ENCODE data around the gene SERPINH1. TPM values are rescaled to one million over a fixed set of nuclear protein-coding genes. Genes with fewer than 3 reads are reported as not detected.

SERPINH1 gene
- total RNA-seq, 1 donor from 2014 or later, result 152 TPM

DNA sequence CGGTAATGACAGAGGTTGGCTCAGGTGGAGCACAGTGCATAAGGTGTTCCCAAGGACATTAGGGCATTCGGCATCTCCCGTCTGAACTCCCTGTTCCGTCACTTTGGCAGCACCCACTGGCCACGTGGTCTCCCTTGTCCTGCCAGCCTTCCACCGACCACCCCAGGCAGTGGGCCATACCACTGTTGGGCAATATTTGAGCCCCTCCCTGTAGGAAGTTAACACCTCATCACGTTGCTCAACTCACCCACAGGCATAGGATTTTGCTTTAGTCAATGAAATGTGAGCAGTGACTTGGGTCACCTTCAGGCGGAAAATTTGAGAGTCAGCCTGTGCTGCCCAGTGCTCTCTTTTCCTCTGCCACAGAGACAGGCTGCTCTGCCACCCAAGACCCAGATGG is 44.0 kb downstream of the SERPINH1 start:
- no peaks in the 10 kb centered on the region for H3K36me3 ChIP-seq
- DNase-seq, result no peak
- ATAC-seq, result no peak
- H3K4me1 ChIP-seq, result peaks cover 8% of the 10 kb centered on the region
- intact Hi-C loops (cut with DNase I), result no loop called here
- H3K27me3 ChIP-seq, result no peaks in the 10 kb centered on the region
- H3K4me3 ChIP-seq, result no peak overlapping the region
- H3K27ac ChIP-seq, result no peak overlapping the region
- TF ChIP-seq, protein P1, sequence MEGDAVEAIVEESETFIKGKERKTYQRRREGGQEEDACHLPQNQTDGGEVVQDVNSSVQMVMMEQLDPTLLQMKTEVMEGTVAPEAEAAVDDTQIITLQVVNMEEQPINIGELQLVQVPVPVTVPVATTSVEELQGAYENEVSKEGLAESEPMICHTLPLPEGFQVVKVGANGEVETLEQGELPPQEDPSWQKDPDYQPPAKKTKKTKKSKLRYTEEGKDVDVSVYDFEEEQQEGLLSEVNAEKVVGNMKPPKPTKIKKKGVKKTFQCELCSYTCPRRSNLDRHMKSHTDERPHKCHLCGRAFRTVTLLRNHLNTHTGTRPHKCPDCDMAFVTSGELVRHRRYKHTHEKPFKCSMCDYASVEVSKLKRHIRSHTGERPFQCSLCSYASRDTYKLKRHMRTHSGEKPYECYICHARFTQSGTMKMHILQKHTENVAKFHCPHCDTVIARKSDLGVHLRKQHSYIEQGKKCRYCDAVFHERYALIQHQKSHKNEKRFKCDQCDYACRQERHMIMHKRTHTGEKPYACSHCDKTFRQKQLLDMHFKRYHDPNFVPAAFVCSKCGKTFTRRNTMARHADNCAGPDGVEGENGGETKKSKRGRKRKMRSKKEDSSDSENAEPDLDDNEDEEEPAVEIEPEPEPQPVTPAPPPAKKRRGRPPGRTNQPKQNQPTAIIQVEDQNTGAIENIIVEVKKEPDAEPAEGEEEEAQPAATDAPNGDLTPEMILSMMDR (IDR thresholded peaks at IDR 0.05), result no peak
- no peaks in the 10 kb centered on the region for H3K9me3 ChIP-seq

DNA sequence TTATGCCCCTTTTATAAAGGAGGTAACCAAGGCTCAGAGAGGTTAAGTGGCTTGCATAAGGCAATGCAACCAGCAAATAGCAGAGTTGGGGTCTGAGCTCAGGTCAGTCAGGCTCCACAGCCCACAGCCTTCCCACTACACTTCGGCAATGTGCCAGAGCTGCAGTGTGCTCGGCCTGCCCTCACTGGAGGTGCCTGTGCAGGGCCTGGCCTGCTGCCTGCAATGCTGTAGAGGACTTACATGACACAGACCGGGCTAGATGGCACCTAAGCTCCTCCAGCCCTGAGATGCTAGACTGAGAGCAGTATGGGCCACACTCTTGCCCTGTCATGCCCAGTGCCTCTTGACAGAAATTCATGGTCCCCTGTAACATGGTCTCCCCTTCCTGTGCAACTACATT is 49.8 kb downstream of the SERPINH1 start:
- ATAC-seq, result no peak
- DNase-seq, result no peak
- H3K36me3 ChIP-seq, result no peaks in the 10 kb centered on the region
- no peaks in the 10 kb centered on the region for H3K4me1 ChIP-seq
- H3K27ac ChIP-seq, result no peak overlapping the region
- intact Hi-C loops (cut with DNase I), result no loop called here
- H3K27me3 ChIP-seq, result no peaks in the 10 kb centered on the region
- no peaks in the 10 kb centered on the region for H3K9me3 ChIP-seq
- TF ChIP-seq, protein P1 (IDR thresholded peaks at IDR 0.05), result no peak
- H3K4me3 ChIP-seq, result no peak overlapping the region

GRCh38 chr11:75615751-75616150 is 53.7 kb downstream of the SERPINH1 start:
- intact Hi-C loops (cut with DNase I), result no loop called here
- DNase-seq (no peak), ATAC-seq (no peak)
- Histone ChIP-seq H3K4me3 (no peak overlapping the region), H3K36me3 (no peaks in the 10 kb centered on the region), H3K27me3 (no peaks in the 10 kb centered on the region), H3K9me3 (no peaks in the 10 kb centered on the region), H3K4me1 (no peaks in the 10 kb centered on the region), H3K27ac (no peak overlapping the region)
- TF ChIP-seq, protein P1 (IDR thresholded peaks at IDR 0.05), result no peak

GRCh38 chr11:75616281-75616680 is 54.2 kb downstream of the SERPINH1 start:
- TF ChIP-seq, protein P1 (IDR thresholded peaks at IDR 0.05), result no peak
- DNase-seq, result no peak
- Histone ChIP-seq H3K27ac (no peak overlapping the region), H3K4me3 (no peak overlapping the region), H3K9me3 (no peaks in the 10 kb centered on the region), H3K36me3 (no peaks in the 10 kb centered on the region), H3K4me1 (no peaks in the 10 kb centered on the region), H3K27me3 (no peaks in the 10 kb centered on the region)
- ATAC-seq, result no peak
- intact Hi-C loops (cut with DNase I), result no loop called here

Other genes starting within 250 kb of the SERPINH1 start
- 188 TPM for gene ARRB1, start 210.6 kb upstream of the SERPINH1 start, total RNA-seq
- gene RPS3, start 162.7 kb upstream of the SERPINH1 start, total RNA-seq, result 1,778 TPM
- gene KLHL35, start 129.1 kb upstream of the SERPINH1 start, total RNA-seq, result 3.4 TPM
- 19.3 TPM for gene GDPD5, start 36.3 kb upstream of the SERPINH1 start, total RNA-seq
- 5.8 TPM for gene MAP6, start 106.8 kb downstream of the SERPINH1 start, total RNA-seq
- gene MOGAT2, start 155.6 kb downstream of the SERPINH1 start, total RNA-seq, result not detected
- gene DGAT2, start 206.5 kb downstream of the SERPINH1 start, total RNA-seq, result 6.2 TPM

Data from upper lobe of right lung (tissue), 1 donor.